SK-N-SH treated with all-trans-retinoic acid at 6 μM for 48 hours (cell line): ENCODE measurements around the gene QRICH2.
A peak's percentile ranks its signal among the peaks of the same experiment; 100 is the strongest.

Source experiments
- ARNTL ChIP-seq: fragments of 450-650 bp; formaldehyde crosslinking; IDR thresholded peaks from 2 replicates; pipeline ENCODE4 v1.5.0; 2020; ENCODE audit warnings: low read depth, mild to moderate bottlenecking, moderate library complexity, borderline replicate concordance
- CSDC2 ChIP-seq: fragments of 250-450 bp; sonication (Bioruptor Pico); IDR thresholded peaks from 2 replicates; pipeline ENCODE4 v1.5.0; 2020; ENCODE audit warnings: mild to moderate bottlenecking, moderate library complexity
- ISL1 ChIP-seq: fragments of 250-450 bp; sonication (Bioruptor Pico); IDR thresholded peaks from 2 replicates; pipeline ENCODE4 v2.1.2; 2022; ENCODE audit warnings: mild to moderate bottlenecking, moderate library complexity
- OSR1 ChIP-seq: fragments of 250-450 bp; sonication (Bioruptor Pico); IDR thresholded peaks from 2 replicates; pipeline ENCODE4 v1.8.0; 2022; ENCODE audit warnings: moderate library complexity, mild to moderate bottlenecking, inconsistent platforms
- PPARA ChIP-seq: fragments of 250-450 bp; sonication (Bioruptor Pico); IDR thresholded peaks from 2 replicates; pipeline ENCODE4 v1.5.0; 2020; ENCODE audit warnings: mild to moderate bottlenecking, borderline replicate concordance
- RARB ChIP-seq: fragments of 250-450 bp; sonication (Bioruptor Pico); IDR thresholded peaks from 2 replicates; pipeline ENCODE4 v1.8.0; 2021; ENCODE audit warnings: mild to moderate bottlenecking, moderate library complexity
- SNAI2 ChIP-seq: fragments of 250-450 bp; sonication (Bioruptor Pico); IDR thresholded peaks from 2 replicates; pipeline ENCODE4 v1.5.0; 2020; ENCODE audit warnings: mild to moderate bottlenecking, moderate library complexity
- ZFP30 ChIP-seq: fragments of 450-650 bp; formaldehyde crosslinking; IDR thresholded peaks from 2 replicates; pipeline ENCODE4 v1.5.0; 2022; ENCODE audit warnings: mild to moderate bottlenecking, moderate library complexity
- ZNF8 ChIP-seq: fragments of 450-650 bp; formaldehyde crosslinking; IDR thresholded peaks from 2 replicates; pipeline ENCODE4 v1.5.0; 2020; ENCODE audit warnings: mild to moderate bottlenecking, moderate library complexity
- TF ChIP-seq, protein P1 (sequence below): fragments of 250-450 bp; sonication (Bioruptor Pico); IDR thresholded peaks from 2 replicates; pipeline ENCODE4 v1.8.0; 2020; ENCODE audit warnings: mild to moderate bottlenecking, moderate library complexity, borderline replicate concordance
- TF ChIP-seq, protein P2 (sequence below): fragments of 250-450 bp; sonication (Bioruptor Pico); IDR thresholded peaks from 2 replicates; pipeline ENCODE4 v1.5.1; 2021; ENCODE audit warnings: mild to moderate bottlenecking, moderate library complexity
- TF ChIP-seq, protein P3 (sequence below): fragments of 250-450 bp; sonication (Bioruptor Pico); IDR thresholded peaks from 2 replicates; pipeline ENCODE4 v1.8.0; 2021; ENCODE audit warnings: low read depth, mild to moderate bottlenecking, moderate library complexity, borderline replicate concordance

- TF ChIP-seq CSDC2 (CRISPR knock-in tag) (no peak), RARB (CRISPR knock-in tag) (no peak), SNAI2 (CRISPR knock-in tag) (0 out of 2 replicates have a peak, but pooled peaks have one; percentile 28), ARNTL (CRISPR knock-in tag) (no peak), ISL1 (CRISPR knock-in tag) (no peak), ZFP30 (CRISPR knock-in tag) (no peak), PPARA (no peak), ZNF8 (CRISPR knock-in tag) (no peak), OSR1 (CRISPR knock-in tag) (no peak)
- TF ChIP-seq, protein P1, sequence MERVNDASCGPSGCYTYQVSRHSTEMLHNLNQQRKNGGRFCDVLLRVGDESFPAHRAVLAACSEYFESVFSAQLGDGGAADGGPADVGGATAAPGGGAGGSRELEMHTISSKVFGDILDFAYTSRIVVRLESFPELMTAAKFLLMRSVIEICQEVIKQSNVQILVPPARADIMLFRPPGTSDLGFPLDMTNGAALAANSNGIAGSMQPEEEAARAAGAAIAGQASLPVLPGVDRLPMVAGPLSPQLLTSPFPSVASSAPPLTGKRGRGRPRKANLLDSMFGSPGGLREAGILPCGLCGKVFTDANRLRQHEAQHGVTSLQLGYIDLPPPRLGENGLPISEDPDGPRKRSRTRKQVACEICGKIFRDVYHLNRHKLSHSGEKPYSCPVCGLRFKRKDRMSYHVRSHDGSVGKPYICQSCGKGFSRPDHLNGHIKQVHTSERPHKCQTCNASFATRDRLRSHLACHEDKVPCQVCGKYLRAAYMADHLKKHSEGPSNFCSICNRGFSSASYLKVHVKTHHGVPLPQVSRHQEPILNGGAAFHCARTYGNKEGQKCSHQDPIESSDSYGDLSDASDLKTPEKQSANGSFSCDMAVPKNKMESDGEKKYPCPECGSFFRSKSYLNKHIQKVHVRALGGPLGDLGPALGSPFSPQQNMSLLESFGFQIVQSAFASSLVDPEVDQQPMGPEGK (CRISPR knock-in tag) = no peak
- TF ChIP-seq, protein P2, sequence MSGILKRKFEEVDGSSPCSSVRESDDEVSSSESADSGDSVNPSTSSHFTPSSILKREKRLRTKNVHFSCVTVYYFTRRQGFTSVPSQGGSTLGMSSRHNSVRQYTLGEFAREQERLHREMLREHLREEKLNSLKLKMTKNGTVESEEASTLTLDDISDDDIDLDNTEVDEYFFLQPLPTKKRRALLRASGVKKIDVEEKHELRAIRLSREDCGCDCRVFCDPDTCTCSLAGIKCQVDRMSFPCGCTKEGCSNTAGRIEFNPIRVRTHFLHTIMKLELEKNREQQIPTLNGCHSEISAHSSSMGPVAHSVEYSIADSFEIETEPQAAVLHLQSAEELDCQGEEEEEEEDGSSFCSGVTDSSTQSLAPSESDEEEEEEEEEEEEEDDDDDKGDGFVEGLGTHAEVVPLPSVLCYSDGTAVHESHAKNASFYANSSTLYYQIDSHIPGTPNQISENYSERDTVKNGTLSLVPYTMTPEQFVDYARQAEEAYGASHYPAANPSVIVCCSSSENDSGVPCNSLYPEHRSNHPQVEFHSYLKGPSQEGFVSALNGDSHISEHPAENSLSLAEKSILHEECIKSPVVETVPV (CRISPR knock-in tag) = no peak
- TF ChIP-seq, protein P3, sequence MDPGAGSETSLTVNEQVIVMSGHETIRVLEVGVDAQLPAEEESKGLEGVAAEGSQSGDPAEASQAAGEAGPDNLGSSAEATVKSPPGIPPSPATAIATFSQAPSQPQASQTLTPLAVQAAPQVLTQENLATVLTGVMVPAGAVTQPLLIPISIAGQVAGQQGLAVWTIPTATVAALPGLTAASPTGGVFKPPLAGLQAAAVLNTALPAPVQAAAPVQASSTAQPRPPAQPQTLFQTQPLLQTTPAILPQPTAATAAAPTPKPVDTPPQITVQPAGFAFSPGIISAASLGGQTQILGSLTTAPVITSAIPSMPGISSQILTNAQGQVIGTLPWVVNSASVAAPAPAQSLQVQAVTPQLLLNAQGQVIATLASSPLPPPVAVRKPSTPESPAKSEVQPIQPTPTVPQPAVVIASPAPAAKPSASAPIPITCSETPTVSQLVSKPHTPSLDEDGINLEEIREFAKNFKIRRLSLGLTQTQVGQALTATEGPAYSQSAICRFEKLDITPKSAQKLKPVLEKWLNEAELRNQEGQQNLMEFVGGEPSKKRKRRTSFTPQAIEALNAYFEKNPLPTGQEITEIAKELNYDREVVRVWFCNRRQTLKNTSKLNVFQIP (CRISPR knock-in tag) = no peak
Measured at GRCh38 chr17:76314392-76315227, 6.5 kb upstream of the QRICH2 start.
